ENCODE results near the gene EYS.
"Not testable (repeated sequence)": the region's sequence is repeated elsewhere in the genome, so short reads cannot be mapped to it uniquely, and the experiment has no call there.

EYS gene

GRCh38 chr6:65449926-65450325, 257.1 kb downstream of the EYS start:
- no peak for DNase-seq

GRCh38 chr6:65448866-65449265, 258.2 kb downstream of the EYS start:
- no peak for DNase-seq

GRCh38 chr6:65436281-65436680, 270.7 kb downstream of the EYS start:
- no peak for DNase-seq

GRCh38 chr6:65416621-65417020, 290.4 kb downstream of the EYS start:
- no peak for DNase-seq

- no peak for DNase-seq
These were observed 296.7 kb downstream of the EYS start for GRCh38 chr6:65410309-65410708.

GRCh38 chr6:65402564-65402963, 304.5 kb downstream of the EYS start:
- DNase-seq = no peak

- no peak for DNase-seq
These were observed 307.5 kb downstream of the EYS start for GRCh38 chr6:65399355-65400084.

- DNase-seq = no peak
These were observed 308.2 kb downstream of the EYS start for GRCh38 chr6:65398851-65399250.

GRCh38 chr6:65350530-65350929, 356.5 kb downstream of the EYS start:
- DNase-seq = no peak

GRCh38 chr6:65302655-65303054, 404.4 kb downstream of the EYS start:
- DNase-seq = not testable (repeated sequence)

GRCh38 chr6:65299236-65299635, 407.8 kb downstream of the EYS start:
- no peak for DNase-seq

GRCh38 chr6:65295812-65296211, 411.2 kb downstream of the EYS start:
- no peak for DNase-seq

- no peak for DNase-seq
These were observed 417.5 kb downstream of the EYS start for GRCh38 chr6:65289491-65289890.

- DNase-seq = no peak
These were observed 421.8 kb downstream of the EYS start for GRCh38 chr6:65285275-65285674.

- DNase-seq = no peak
These were observed 427.0 kb downstream of the EYS start for GRCh38 chr6:65280060-65280459.

- DNase-seq = no peak
These were observed 444.8 kb downstream of the EYS start for GRCh38 chr6:65262241-65262640.

GRCh38 chr6:65259982-65260381, 447.0 kb downstream of the EYS start:
- DNase-seq = no peak

- DNase-seq = no peak
These were observed 448.0 kb downstream of the EYS start for GRCh38 chr6:65259059-65259458.

GRCh38 chr6:65253041-65253440, 454.0 kb downstream of the EYS start:
- DNase-seq = no peak

GRCh38 chr6:65248101-65248610, 458.9 kb downstream of the EYS start:
- no peak for DNase-seq

GRCh38 chr6:65231616-65232015, 475.4 kb downstream of the EYS start:
- DNase-seq = no peak

GRCh38 chr6:65229825-65230224, 477.2 kb downstream of the EYS start:
- no peak for DNase-seq

GRCh38 chr6:65221153-65221552, 485.9 kb downstream of the EYS start:
- no peak for DNase-seq

GRCh38 chr6:65202738-65203137, 504.3 kb downstream of the EYS start:
- DNase-seq = no peak

- no peak for DNase-seq
These were observed 507.3 kb downstream of the EYS start for GRCh38 chr6:65199683-65200082.
